Measurements from ENCODE around the gene BLZF1. TPM values are rescaled to one million over a fixed set of nuclear protein-coding genes. Genes with fewer than 3 reads are reported as not detected.
A peak's percentile ranks its signal among the peaks of the same experiment; 100 is the strongest.

BLZF1 gene
- total RNA-seq, 2 donors from 2014 or later: 22.3 to 27.8 TPM

DNA sequence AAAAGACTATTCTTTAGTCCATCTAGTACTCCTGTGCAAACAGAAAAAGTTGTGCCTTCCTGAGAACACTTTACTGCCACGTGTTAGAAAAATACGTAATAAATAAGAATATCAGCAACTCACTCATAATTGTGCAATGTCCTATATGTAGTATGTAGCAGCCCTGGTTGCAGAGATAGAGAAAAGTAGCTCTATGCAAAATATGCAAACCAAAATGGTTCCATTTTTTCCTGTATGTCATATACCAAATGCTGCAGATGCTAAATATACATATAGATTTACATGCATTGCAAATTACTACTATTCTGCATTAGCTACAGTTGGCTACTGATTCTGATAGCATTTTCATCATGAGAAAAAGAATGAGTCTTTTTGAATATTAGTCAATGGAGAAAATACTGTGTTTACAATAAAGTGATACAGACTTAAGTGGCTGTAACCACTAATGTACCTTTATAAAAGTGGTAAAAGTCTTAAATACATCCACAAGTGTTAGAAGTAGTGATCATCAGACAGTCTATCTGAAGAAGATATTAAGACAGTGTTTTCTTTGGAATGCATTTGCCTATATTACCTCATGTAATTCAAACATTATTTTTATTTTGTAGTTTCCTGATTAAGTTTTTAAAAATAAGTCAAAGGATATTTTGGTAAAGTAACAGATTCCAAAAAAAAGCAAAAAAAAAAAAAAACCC is 20.2 kb upstream of the BLZF1 start:
- Histone ChIP-seq H3K27me3 (replicated peaks; ENCODE audit: insufficient read depth) (no peaks in the 10 kb centered on the region), H3K9me3 (no peaks in the 10 kb centered on the region), H3K4me1 (ENCODE audit: control insufficient read depth in 1 of 2, low read depth in 2 of 2) (no peaks in the 10 kb centered on the region), H3K27ac (no peak overlapping the region), H3K36me3 (no peaks in the 10 kb centered on the region), H3K4me3 (no peak overlapping the region)
- no peak for ATAC-seq (ENCODE audit: insufficient number of reproducible peaks, low FRiP score, low read depth)
- no peak for TF ChIP-seq CTCF (IDR thresholded peaks at IDR 0.05)
- DNase-seq (ENCODE audit: low spot score): no peak

DNA sequence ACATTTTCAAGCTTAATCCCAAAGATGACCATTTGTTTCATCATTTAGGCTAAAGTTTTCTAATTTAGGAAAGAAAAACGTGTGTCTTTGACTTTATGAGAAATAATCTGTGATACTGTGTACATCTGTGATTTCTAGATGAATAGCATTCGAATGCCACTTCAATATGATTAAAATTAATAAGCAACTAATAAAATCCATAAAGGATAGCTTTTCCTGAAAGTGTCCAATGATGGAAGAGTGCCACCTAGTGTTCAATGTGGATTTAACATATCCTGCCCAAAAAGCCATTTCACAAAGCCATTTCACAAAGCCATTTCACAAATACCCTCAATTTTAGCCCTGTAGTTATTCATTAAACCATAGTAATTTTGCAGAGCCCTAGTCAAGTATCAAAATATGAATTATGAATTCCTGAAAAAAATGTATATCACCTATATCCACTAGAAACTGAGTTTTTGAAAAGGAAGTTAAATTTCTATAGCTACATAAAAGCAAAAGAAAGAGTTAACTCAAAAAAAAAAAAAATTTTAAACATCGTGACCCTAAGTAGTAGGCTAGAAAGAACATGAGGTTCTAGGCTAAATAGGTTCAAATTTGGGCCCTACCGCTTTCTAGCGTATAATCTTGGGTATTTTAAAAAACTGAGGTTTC is 19.5 kb upstream of the BLZF1 start:
- Histone ChIP-seq H3K4me1 (ENCODE audit: control insufficient read depth in 1 of 2, low read depth in 2 of 2) (no peaks in the 10 kb centered on the region), H3K9me3 (no peaks in the 10 kb centered on the region), H3K36me3 (no peaks in the 10 kb centered on the region), H3K4me3 (no peak overlapping the region), H3K27ac (no peak overlapping the region), H3K27me3 (replicated peaks; ENCODE audit: insufficient read depth) (no peaks in the 10 kb centered on the region)
- ATAC-seq (ENCODE audit: insufficient number of reproducible peaks, low FRiP score, low read depth): no peak
- no peak for DNase-seq (ENCODE audit: low spot score)
- TF ChIP-seq CTCF (IDR thresholded peaks at IDR 0.05): peak; percentile 80

DNA sequence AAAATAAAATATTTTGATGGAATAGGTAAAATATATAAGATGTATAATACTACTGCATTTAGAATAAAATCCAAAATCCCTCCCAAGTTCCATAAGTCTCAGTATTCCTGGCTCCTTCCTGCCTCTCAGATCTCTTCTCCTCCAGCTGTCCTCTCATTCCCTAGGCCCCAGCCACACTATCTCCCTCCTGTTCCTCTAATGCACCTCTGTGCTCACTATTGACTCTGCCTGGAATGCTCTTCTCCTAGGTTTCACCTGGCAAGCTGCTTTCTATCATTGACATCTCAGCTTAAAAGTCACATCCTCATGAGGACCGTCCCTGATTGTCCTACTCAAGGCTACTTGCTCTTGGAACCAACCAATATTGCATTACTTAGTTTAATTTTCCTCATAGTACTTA is 7.6 kb upstream of the BLZF1 start:
- Histone ChIP-seq H3K4me1 (ENCODE audit: control insufficient read depth in 1 of 2, low read depth in 2 of 2) (no peaks in the 10 kb centered on the region), H3K9me3 (no peaks in the 10 kb centered on the region), H3K4me3 (no peak overlapping the region), H3K27ac (no peak overlapping the region), H3K36me3 (no peaks in the 10 kb centered on the region), H3K27me3 (replicated peaks; ENCODE audit: insufficient read depth) (no peaks in the 10 kb centered on the region)
- DNase-seq (ENCODE audit: low spot score) (no peak), ATAC-seq (ENCODE audit: insufficient number of reproducible peaks, low FRiP score, low read depth) (no peak)
- TF ChIP-seq CTCF (IDR thresholded peaks at IDR 0.05): no peak

GRCh38 chr1:169361281-169361680 is 6.7 kb upstream of the BLZF1 start:
- Histone ChIP-seq H3K4me1 (ENCODE audit: control insufficient read depth in 1 of 2, low read depth in 2 of 2) (peaks cover 0 to 2% of the 10 kb centered on the region in 2 donors), H3K27me3 (replicated peaks; ENCODE audit: insufficient read depth) (no peaks in the 10 kb centered on the region), H3K27ac (no peak overlapping the region), H3K9me3 (no peaks in the 10 kb centered on the region), H3K36me3 (no peaks in the 10 kb centered on the region), H3K4me3 (no peak overlapping the region)
- no peak for DNase-seq (ENCODE audit: low spot score)
- no peak for ATAC-seq (ENCODE audit: insufficient number of reproducible peaks, low FRiP score, low read depth)
- TF ChIP-seq CTCF (IDR thresholded peaks at IDR 0.05): no peak

DNA sequence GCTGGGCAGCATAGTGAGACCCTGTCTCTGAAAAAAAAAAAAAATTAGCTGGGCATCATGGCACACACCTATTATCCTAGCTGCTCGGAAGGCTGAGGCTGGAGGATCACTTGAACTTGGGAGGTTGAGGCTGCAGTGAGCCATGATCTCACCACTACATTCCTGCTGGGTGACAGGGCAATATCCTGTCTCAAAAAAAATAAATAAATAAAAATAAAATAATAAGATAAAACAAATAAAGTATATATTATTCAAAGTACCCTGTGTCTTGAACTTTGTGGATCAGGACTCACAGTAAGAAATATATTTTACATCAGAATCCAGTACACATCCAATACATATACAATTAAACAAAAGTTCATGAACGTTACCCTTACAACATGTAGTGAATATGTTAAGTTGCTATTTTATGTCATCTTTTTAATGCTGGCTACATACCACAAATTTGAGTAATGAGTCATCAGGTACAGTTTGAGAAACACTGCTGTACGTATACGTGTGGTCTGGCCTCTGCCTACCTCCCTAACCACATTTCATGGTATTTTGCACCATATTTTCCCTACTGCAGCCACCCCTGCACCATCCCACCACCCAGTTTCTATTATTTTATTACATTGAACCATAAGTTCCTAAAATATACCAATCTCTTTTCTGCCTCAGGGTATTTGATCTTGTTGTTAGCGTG is 4.8 kb upstream of the BLZF1 start:
- no peak for TF ChIP-seq CTCF (IDR thresholded peaks at IDR 0.05)
- no peak for ATAC-seq (ENCODE audit: insufficient number of reproducible peaks, low FRiP score, low read depth)
- Histone ChIP-seq H3K4me1 (ENCODE audit: control insufficient read depth in 1 of 2, low read depth in 2 of 2) (peaks cover 10 to 11% of the 10 kb centered on the region in 2 donors), H3K36me3 (no peaks in the 10 kb centered on the region), H3K4me3 (no peak overlapping the region), H3K9me3 (no peaks in the 10 kb centered on the region), H3K27me3 (replicated peaks; ENCODE audit: insufficient read depth) (no peaks in the 10 kb centered on the region), H3K27ac (no peak overlapping the region)
- DNase-seq (ENCODE audit: low spot score): no peak
